GOT3 (cell line): ENCODE measurements around the gene ZFP36L1.

ENCODE experiments used
- DNase-seq: peaks from one replicate; lab custom pipeline; 2025; ENCODE audit warnings: mixed read lengths; lab: John Stamatoyannopoulos, UW

Gene ZFP36L1

DNA sequence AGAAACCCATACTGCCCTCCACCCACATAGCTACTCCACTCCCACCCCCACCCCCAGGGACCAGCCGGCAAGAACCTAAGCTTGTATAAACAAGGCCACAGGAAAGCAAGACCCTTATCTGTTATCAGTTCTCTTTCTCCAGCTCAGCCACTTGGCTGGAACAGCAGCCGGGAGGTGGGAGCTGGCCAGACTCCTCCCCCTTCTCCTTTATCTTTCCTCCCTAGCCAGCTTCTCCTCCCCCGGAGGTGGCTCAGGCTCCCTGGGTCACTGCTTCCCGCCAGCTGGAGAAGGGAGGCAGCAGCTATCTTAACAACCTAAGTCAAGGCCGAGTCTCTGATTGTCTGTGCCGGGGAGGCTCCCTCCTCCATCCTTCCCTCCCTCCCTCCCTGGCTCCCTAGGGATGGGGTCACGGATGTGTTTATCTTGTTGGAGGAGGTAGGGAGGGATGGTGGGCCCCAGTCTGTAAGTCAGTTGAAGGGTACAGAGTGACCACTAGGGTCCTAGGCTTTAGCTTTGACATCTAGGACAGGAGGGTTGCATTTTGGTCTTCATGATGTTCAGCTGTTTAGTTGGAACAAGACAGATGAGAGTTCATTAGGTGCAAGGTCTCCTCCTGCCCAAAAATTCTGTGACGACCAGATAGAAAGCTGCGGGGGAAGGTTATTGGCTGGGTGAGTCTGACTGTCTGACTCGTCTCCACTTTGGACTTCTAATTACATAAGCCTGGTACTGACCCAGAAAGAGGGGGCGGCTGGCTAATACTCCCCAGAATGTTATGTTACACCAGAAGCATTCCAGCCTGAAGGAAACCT is 29.7 kb downstream of the ZFP36L1 start:
- DNase-seq: no peak

- DNase-seq: no peak
These were observed 31.5 kb downstream of the ZFP36L1 start for GRCh38 chr14:68761391-68761790.

- DNase-seq: no peak
These were observed 32.1 kb downstream of the ZFP36L1 start for GRCh38 chr14:68760761-68761160.

DNA sequence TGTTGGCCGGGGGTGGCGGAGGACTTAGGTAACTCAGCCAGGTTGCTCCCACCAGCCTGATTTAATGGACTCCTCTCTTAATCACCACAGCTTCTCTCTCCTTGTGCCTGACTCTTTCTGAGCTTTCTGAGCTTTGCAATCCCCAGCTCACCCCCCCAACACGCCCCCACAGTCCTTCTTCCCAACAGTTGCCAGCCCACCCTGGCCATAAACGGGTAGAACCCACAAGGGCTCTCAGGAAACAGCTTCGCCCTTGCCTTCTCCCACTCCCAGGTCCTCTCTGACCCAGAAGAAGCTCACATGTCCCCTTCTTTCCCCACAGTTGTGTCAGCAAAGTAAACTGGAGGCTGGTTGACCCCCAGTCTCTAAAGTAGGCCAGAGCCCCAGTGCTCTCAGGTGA is 32.9 kb downstream of the ZFP36L1 start:
- DNase-seq: no peak

GRCh38 chr14:68759017-68759560 is 33.8 kb downstream of the ZFP36L1 start:
- no peak for DNase-seq

DNA sequence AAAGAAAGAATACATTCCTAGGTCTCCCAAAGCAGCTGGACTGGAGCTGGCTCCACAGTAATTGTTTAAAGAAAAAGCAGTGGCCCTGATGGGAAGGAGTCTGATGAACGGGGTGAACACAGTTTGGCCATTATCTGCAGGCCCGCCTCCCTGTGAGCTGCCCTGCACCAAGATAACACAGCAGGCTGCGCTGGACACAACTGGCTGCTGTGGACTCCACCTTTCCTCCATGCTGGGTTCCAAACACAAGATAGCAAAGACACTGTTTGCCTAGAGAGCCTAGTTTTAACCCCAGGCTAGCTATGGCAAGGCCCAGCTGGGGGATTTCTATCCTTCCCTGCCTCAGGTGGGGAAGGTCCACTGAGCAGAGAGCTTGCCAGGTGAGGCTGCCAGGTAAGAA is 34.6 kb downstream of the ZFP36L1 start:
- no peak for DNase-seq

DNA sequence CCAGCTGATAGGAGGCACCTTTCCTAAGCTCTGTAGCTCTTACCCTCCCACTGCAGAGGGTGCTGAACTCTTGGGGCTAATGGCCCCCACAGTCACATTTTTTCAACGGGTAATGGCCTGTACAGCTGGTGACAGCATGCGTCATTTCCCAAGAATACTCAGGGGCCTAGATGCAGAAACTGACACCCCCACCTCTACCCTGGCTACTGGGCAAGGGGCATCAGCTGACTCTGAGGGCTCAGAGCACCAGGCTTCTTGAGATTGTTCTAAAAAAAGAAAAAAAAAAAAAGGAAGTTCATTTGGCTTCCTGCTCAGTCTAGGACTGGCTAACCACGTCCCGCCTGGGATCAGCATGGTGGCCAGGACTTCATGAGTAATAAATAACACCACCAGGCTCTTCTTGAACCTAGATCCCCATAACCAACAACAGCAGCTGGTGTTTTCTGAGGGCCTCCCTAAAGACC is 35.2 kb downstream of the ZFP36L1 start:
- DNase-seq: no peak

DNA sequence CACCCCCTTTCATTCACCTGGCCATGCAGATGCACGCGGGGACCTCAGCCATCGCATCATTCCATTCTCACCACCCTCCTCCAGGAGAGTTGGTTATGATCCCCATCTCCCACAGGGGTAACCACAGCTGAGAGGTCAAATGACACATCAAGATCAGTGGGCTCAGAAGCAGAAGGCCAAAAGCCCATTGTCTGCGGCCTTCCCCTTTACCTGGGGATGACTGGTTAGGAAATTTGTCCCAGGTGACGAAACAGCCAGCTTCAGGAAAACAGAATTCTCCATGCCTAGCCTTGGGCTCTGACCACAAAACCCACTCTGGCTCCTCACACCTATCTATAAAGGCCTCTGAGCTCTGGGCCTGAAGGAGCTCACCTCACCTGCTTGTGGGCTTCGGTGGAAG is 36.1 kb downstream of the ZFP36L1 start:
- no peak for DNase-seq

GRCh38 chr14:68756000-68756481 is 36.8 kb downstream of the ZFP36L1 start:
- no peak for DNase-seq

DNA sequence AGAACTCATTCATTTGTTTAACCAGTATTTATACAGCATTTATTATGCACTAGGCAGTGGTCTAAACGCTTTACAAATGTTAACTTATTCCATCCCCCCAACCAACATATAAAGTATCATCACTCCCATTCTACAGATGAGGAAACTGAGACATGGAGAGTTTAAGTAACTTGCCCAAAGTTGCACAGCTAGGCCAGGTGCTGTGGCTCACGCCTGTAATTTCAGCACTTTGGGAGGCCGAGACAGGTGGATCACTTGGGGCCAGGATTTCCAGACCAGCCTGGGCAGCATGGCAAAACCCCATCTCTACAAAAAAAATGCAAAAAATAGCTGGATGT is 37.9 kb downstream of the ZFP36L1 start:
- no peak for DNase-seq

DNA sequence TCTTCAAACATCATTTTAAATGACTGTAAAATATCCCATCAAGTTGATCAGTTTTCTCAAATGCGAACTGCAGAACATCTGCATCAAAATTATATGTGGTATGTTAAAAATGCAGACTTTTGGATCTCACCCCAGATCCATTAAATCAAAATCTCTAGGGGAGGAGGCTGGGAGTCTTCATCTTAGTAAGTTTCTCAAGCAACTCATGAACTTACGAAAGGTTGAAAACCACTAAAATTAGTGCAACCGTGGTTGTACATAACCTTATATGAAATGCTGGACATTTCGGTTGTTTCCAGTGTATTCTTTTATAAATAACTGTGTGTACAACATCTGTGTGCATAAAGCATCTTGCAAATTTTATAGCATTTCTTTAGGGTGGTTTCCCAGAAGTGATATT is 39.2 kb downstream of the ZFP36L1 start:
- no peak for DNase-seq

DNA sequence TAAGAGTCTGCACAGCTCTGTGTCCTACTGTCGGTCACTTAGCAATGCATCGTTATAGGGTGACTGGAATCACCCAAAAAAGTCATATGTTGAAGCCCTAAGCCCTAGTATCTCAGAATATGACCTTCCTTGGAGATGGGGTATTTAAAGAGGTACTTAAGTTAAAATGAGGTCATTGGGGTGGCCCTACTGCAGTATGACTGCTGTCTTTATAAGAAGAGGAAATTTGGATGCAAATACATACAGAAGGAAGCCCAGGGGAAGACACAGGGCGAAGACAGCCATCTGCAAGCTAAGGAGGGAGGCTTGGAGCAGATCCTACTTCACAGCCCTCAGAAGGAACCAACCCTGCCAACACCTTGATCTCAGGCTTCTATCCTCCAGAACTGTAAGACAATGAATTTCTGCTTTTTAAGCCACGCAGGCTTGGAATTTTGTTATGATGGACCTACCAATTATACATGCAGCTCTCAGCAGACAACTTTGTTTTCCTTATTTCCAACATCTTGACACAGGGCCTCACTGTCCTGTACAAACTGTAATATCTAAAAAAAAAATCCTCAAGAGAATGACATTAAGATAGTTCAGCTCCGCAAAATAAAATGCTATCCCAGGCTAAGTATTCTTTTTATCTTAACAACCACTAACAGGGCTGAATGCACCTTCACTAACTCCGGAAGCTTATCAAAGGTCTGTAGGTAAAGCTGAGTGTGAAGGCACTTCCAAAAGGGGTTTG is 40.4 kb downstream of the ZFP36L1 start:
- DNase-seq: no peak

- no peak for DNase-seq
These were observed 43.1 kb downstream of the ZFP36L1 start for GRCh38 chr14:68749487-68750475.

DNA sequence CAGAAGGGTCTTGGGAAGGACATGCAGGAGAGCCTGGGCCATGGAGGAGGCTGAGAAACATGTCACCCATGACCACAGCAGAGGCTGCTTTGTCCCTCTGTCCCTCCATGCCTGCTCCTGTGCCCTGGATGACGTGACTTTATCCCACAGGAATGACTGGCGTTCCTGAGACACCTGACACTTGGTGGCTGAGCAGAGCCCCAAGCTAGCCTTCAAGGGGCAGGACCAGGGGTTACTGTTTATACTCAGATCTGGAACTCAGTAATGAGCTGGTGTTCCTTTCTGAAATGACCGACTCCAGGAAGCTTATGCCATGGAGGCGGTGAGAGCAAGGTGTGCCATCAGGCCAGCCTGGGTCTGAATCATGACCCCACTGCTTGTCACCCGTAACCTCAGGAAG is 44.2 kb downstream of the ZFP36L1 start:
- DNase-seq: no peak

GRCh38 chr14:68748260-68748659 is 44.6 kb downstream of the ZFP36L1 start:
- no peak for DNase-seq

- no peak for DNase-seq
These were observed 45.5 kb downstream of the ZFP36L1 start for GRCh38 chr14:68747393-68747792.

- DNase-seq: no peak
These were observed 48.3 kb downstream of the ZFP36L1 start for GRCh38 chr14:68744613-68745012.

DNA sequence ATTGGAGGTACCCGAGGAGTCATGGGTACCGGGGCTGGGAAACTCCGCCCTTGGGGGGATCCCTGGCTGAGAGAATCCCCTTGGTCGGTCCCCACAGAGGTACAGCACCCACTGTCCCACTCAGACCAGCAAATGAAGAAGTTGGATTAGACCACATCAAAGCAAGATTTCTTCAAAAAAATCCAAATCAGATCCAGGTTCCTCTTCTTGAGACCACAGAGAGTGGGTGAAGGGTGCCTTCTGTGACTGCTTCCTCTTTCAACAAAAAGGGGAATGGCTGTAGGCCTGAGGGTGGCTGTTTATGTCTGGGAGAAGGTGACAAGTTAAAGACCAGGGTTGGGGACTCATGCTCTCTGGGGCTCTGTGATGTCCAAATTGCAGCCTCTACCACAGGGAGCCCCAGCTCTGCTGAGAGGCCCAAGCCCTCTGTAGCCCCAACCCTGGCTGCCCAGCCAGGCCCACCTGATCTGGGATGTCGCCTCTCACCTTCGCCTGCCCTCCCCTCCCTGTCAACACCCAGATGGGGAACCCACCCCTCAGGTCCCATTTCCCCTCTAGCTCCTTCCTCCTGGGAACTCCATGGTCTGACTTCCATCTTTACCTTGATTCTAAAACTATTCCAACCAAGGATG is 50.9 kb downstream of the ZFP36L1 start:
- DNase-seq: no peak

GRCh38 chr14:68741477-68741791 is 51.4 kb downstream of the ZFP36L1 start:
- no peak for DNase-seq

DNA sequence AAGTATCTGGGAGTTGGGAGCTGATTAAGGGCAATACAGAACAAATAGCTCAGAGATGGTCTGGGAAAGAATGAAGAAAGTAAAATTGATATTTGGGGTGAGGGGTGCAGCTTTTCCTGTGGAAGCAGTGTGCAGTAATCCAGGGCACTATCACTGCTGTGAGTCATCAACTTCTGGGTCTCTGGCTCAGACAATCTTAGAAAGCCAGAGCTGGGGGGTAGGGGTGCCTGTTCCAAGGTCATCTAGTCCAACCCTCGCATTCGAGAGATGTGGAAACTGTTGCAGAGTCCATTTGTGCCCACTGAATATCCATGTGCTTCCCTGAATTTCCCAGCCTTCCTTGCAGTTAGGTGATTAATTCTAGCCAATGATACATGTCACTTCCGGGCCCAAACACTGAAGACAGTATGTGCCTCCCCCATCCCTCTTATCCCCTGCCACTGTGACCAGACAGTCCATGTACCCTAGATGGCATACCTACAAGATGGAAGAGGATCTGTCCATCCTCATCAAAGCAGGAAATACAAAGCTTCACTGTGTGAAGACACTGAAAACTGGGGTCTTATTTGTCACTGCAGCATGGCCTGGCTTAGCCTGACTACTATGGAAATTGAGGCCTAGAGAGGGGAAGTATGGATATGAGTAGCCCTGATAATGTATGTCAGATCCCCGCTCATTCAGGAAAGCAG is 51.9 kb downstream of the ZFP36L1 start:
- no peak for DNase-seq

GRCh38 chr14:68739701-68740100 is 53.2 kb downstream of the ZFP36L1 start:
- no peak for DNase-seq
